OCI-LY7 (cell line): ENCODE results near the gene COL28A1. TPM values are rescaled to one million over a fixed set of nuclear protein-coding genes. Genes with fewer than 3 reads are reported as not detected.

Source experiments
- BruUV-seq: library from RNA; stranded (reverse); fragments of 400-500 nt; replicated peaks from 2 replicates; lab custom pipeline; 2021; lab: Mats Ljungman, UMichigan
- CTCF ChIA-PET: fragments of 300-600 bp; sonication (Branson Sonifier 250); formaldehyde crosslinking; loops from one replicate; lab custom pipeline; 2022; ENCODE audit warnings: antibody characterized with exemption; ENCODE audit not compliant: unreplicated experiment; lab: Charles Lee
- POLR2A ChIA-PET: fragments of 300-600 bp; sonication (Branson Sonifier 250); formaldehyde crosslinking; loops from one replicate; lab custom pipeline; 2022; ENCODE audit warnings: antibody characterized with exemption; lab: Charles Lee
- DNase-seq: peaks from one replicate; pipeline ENCODE4 v3.0.0-alpha.2; 2015; ENCODE audit warnings: low spot score
- H2AFZ ChIP-seq: fragments of 200-600 bp; sonication (generic), shearing (Covaris generic); 2 replicates; pipeline ENCODE4 v1.6.1; 2014; ENCODE audit warnings: mild to moderate bottlenecking, antibody characterized with exemption, low read length, moderate library complexity
- H3K27ac ChIP-seq: fragments of 200-600 bp; sonication (generic); 2 replicates; pipeline ENCODE4 v1.5.1; 2014; ENCODE audit warnings: mixed run types, low read depth, mild to moderate bottlenecking, moderate library complexity, low read length, inconsistent platforms; ENCODE audit not compliant: poor library complexity, severe bottlenecking
- H3K36me3 ChIP-seq: fragments of 200-600 bp; sonication (generic); 2 replicates; pipeline ENCODE4 v1.6.1; 2014; ENCODE audit warnings: mild to moderate bottlenecking, antibody characterized with exemption, low read length, moderate library complexity, mixed read lengths; ENCODE audit not compliant: insufficient read depth
- H3K4me1 ChIP-seq: fragments of 200-600 bp; sonication (generic); 2 replicates; pipeline ENCODE4 v1.5.1; 2014; ENCODE audit warnings: mild to moderate bottlenecking, low read length; ENCODE audit not compliant: insufficient read depth, poor library complexity, severe bottlenecking
- H3K4me2 ChIP-seq: fragments of 200-600 bp; sonication (generic); 2 replicates; pipeline ENCODE4 v1.6.1; 2014; ENCODE audit warnings: mild to moderate bottlenecking, low read length
- H3K4me3 ChIP-seq: fragments of 200-600 bp; sonication (generic); 2 replicates; pipeline ENCODE4 v1.5.1; 2014; ENCODE audit warnings: mild to moderate bottlenecking, low read depth, low read length; ENCODE audit not compliant: poor library complexity, severe bottlenecking
- H3K79me2 ChIP-seq: fragments of 200-600 bp; sonication (generic); 2 replicates; pipeline ENCODE4 v1.6.1; 2016; ENCODE audit warnings: low read depth, mild to moderate bottlenecking, low read length, moderate library complexity, mixed read lengths; ENCODE audit not compliant: insufficient read depth
- H3K9me2 ChIP-seq: fragments of 200-600 bp; sonication (generic); 2 replicates; pipeline ENCODE4 v1.6.1; 2016; ENCODE audit warnings: mild to moderate bottlenecking, low read length, mixed read lengths; ENCODE audit not compliant: insufficient read depth
- H3K9me3 ChIP-seq: fragments of 200-600 bp; sonication (generic); 2 replicates; pipeline ENCODE4 v1.6.1; 2014; ENCODE audit warnings: mild to moderate bottlenecking, mixed run types, low read length, mixed read lengths
- H4K20me1 ChIP-seq: fragments of 200-600 bp; sonication (generic); 2 replicates; pipeline ENCODE4 v1.6.1; 2014; ENCODE audit warnings: mild to moderate bottlenecking, antibody characterized with exemption, low read length, moderate library complexity, mixed read lengths; ENCODE audit not compliant: insufficient read depth
- CTCF ChIP-seq: fragments of 200-600 bp; sonication (generic); conservative IDR thresholded peaks from 2 replicates; pipeline ENCODE4 v1.5.1; 2014; ENCODE audit warnings: mild to moderate bottlenecking, antibody characterized with exemption, low read length, moderate library complexity, mixed read lengths
- EZH2phosphoT487 ChIP-seq: fragments of 200-600 bp; sonication (generic); IDR thresholded peaks from 2 replicates; pipeline ENCODE4 v1.6.1; 2018; ENCODE audit warnings: low read depth, borderline replicate concordance, mild to moderate bottlenecking, mixed run types, antibody characterized with exemption, low read length, moderate library complexity, mixed read lengths
- intact Hi-C: fragments of 100-400 bp; cut with micrococcal nuclease; formaldehyde crosslinking; loops from one replicate; pipeline ENCODE4 v1.10.0; 2022; ENCODE audit not compliant: unreplicated experiment
- total RNA-seq, 2 experiments: library from RNA; depleted of rRNA in 1 of 2; stranded (reverse); fragments of >200 nt in 1 of 2; shearing (Covaris generic) in 1 of 2; gene quantifications; 2 replicates each; pipeline ENCODE4 v1.2.3, GENCODE V29; 2014 to 2022

The COL28A1 gene
- total RNA-seq, 2 experiments from 2014 or later = not detected

GRCh38 chr7:7421826-7422225 lies 113.8 kb downstream of the COL28A1 start:
- intact Hi-C loops = loop anchor here (5.0 to 10.0 kb wide), 2 partner anchors 320 to 793 kb away; no protein-coding TSS in a partner anchor
- H3K4me2 ChIP-seq = no peak overlapping the region
- H3K9me2 ChIP-seq = no peaks in the 10 kb centered on the region
- H3K9me3 ChIP-seq = no peaks in the 10 kb centered on the region
- TF ChIP-seq EZH2phosphoT487 (no peak), CTCF (no peak)
- H3K4me1 ChIP-seq = no peaks in the 10 kb centered on the region
- H4K20me1 ChIP-seq = no peaks in the 10 kb centered on the region
- DNase-seq = no peak
- no peaks in the 10 kb centered on the region for H3K36me3 ChIP-seq
- H3K79me2 ChIP-seq = no peaks in the 10 kb centered on the region
- CTCF ChIA-PET = no interaction called here
- no peak overlapping the region for H3K4me3 ChIP-seq
- POLR2A ChIA-PET = no interaction called here
- H2AFZ ChIP-seq = no peak overlapping the region
- no peak overlapping the region for H3K27ac ChIP-seq
- BruUV-seq = no TSS peak

- no peak overlapping the region for H2AFZ ChIP-seq
- H3K9me3 ChIP-seq = no peaks in the 10 kb centered on the region
- no peak overlapping the region for H3K27ac ChIP-seq
- H3K4me2 ChIP-seq = no peak overlapping the region
- no peak overlapping the region for H3K4me3 ChIP-seq
- H3K4me1 ChIP-seq = no peaks in the 10 kb centered on the region
- no peaks in the 10 kb centered on the region for H3K9me2 ChIP-seq
- POLR2A ChIA-PET = interaction anchor here (1.0 kb wide), 1 partner anchor 132 kb away, joined by 4 read pairs; no protein-coding TSS in a partner anchor
- intact Hi-C loops = no loop called here
- DNase-seq = no peak
- BruUV-seq = no TSS peak
- CTCF ChIA-PET = no interaction called here
- H4K20me1 ChIP-seq = no peaks in the 10 kb centered on the region
- no peaks in the 10 kb centered on the region for H3K79me2 ChIP-seq
- no peak for TF ChIP-seq CTCF
- TF ChIP-seq EZH2phosphoT487 = no peak
- H3K36me3 ChIP-seq = no peaks in the 10 kb centered on the region
Observed at GRCh38 chr7:7418997-7419396, 116.7 kb downstream of the COL28A1 start.

GRCh38 chr7:7417851-7418250 lies 117.8 kb downstream of the COL28A1 start:
- no peaks in the 10 kb centered on the region for H3K4me1 ChIP-seq
- POLR2A ChIA-PET = interaction anchor here (0.6 to 1.0 kb wide), 2 partner anchors 133 to 234 kb away, joined by 4 to 6 read pairs; no protein-coding TSS in a partner anchor
- no peak overlapping the region for H2AFZ ChIP-seq
- H3K27ac ChIP-seq = no peak overlapping the region
- CTCF ChIA-PET = no interaction called here
- no peak for DNase-seq
- H3K4me2 ChIP-seq = no peak overlapping the region
- intact Hi-C loops = no loop called here
- TF ChIP-seq EZH2phosphoT487 (no peak), CTCF (no peak)
- H3K36me3 ChIP-seq = no peaks in the 10 kb centered on the region
- no peaks in the 10 kb centered on the region for H3K9me2 ChIP-seq
- H3K4me3 ChIP-seq = no peak overlapping the region
- H3K9me3 ChIP-seq = no peaks in the 10 kb centered on the region
- H4K20me1 ChIP-seq = no peaks in the 10 kb centered on the region
- H3K79me2 ChIP-seq = no peaks in the 10 kb centered on the region
- no TSS peak for BruUV-seq
